Skin of body (tissue), 2 donors: Measurements from ENCODE around the gene SLC6A19. TPM values are rescaled to one million over a fixed set of nuclear protein-coding genes. Genes with fewer than 3 reads are reported as not detected.
"Not testable (repeated sequence)": the region's sequence is repeated elsewhere in the genome, so short reads cannot be mapped to it uniquely, and the experiment has no call there.

Experiments
- DNase-seq: peaks from one replicate; lab custom pipeline; 2025; lab: John Stamatoyannopoulos, UW
- total RNA-seq: library from RNA; depleted of rRNA; stranded (reverse); fragments of >200 nt; gene quantifications from one replicate; pipeline ENCODE4 v1.2.3, GENCODE V29; 2014

The SLC6A19 gene
- total RNA-seq, 1 donor from 2014 or later, result not detected

DNA sequence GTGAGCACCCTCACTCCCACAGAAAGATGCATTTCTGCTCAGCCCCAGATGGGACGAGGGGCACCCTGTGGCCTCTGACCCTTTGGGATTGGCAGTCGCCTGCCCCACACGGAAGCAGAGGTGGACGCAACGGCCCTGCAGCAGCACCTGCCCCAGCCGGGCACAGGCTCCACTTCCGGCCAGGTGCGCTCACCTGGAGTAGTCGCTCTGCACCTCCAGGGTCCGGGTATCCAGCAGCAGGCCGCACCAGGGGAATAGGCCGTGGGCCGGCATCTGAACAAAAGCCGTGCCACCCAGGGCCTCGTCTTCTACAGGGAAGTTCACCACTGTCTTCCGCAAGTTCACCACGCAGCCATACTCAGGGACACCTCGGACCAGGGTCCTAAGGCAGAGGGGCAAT is 62.8 kb downstream of the SLC6A19 start:
- DNase-seq, result no peak

DNA sequence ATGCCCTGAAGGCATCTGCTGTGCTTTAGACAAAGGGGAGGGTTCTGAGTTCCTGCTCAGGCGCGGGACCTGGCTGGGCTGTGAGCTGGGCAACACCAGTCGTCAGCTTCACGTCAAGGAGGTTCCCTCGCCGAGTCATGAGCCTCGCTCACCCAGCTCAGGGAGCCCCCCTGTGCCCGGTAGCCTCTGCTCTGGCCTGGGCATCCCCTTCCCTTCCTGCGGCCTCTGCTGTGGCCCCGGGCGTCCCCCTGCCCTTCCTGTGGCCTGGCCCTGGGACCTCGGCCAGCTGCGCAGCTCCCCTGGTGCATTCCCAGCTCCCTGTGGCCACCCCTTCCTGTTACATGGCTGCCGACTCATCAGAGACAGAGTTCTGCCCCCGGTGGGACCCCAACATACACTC is 63.6 kb downstream of the SLC6A19 start:
- no peak for DNase-seq

DNA sequence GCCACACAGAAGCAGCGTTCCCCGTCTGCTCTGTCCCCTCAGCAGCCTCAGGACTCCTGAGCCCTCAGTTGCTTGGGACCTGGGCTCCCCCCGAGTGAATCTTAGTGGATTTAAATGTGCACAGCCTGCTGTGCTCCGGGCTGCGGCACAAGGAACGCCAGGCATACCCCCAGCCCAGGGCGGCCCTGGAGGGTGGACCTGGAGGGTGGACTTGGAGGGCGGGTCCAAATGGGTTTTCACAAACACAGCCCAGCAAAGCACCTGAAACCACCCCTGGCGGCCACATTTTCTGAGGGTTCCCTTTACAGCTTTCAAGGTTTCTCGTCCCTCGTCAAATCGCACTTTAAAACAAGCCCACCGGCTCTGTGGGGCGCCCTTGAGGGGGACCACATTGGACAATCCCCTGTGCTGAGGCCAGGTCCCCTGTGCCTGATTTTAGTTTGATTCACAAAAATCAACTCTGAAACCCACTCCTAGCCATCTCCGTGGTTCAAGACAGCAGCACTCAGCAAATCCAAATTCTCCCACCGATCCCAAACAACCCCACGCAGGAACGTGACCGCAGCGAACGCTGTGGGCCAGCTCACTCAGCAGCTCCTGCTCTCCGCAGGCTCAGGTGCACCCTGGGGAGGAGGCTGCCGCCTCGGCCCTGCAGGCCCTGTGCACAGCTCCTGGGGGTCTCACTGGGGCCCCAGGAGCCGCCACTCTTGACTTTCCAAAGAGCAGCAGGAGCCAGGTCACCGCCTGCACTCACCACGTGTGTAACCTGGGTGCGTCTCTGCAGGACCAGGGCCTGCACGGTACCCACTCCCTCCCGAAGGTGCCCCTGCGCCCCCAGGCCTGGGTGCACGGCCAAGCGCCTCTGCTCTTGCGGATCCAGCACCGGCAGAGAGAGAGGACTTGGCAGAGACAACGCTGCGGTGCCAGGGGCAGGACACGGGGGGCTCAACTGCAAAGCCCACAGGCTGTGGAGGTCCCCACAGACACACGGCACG is 64.4 kb downstream of the SLC6A19 start:
- DNase-seq, result no peak

- no peak for DNase-seq
These were observed 65.4 kb downstream of the SLC6A19 start for GRCh38 chr5:1266791-1267190.

- not testable (repeated sequence) for DNase-seq
These were observed 66.1 kb downstream of the SLC6A19 start for GRCh38 chr5:1267464-1267863.

GRCh38 chr5:1268056-1268455 is 66.7 kb downstream of the SLC6A19 start:
- no peak for DNase-seq

DNA sequence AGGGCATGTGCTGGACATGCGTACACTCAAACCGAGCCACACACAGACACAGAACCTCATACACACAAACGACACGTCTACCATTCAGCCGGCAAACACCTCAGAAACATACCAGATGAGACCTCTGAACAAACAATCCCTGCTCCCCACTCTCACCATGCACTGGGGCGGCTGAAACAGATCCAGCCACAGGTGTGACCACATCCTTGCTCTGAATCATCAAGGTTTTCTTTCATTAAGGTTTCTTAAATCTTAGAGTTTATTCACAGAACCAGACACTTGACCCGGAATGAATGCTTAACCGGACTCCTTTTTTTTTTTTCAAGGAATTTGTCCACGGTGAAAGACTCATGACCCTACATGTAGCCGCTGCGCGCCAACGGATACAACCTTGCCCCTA is 67.3 kb downstream of the SLC6A19 start:
- DNase-seq, result no peak

DNA sequence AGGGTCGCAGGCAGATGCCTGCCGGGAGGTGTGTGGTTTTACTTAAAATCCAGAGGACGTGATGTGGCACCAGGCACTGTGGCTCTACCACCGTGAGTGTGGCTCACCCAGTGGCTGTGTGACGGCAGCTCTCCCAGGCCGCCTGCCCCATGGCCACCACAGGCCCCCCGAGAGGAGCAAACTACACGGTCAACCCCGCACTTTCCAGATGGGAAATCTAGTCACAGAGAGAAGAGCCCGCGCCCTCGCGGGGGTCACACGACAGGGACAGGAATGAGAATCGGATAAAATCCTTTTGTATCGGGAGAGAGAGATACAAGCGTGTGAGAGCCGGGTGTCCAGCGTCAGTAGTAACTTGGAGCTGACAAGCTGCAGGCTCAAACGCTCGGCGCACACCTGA is 69.0 kb downstream of the SLC6A19 start:
- no peak for DNase-seq

DNA sequence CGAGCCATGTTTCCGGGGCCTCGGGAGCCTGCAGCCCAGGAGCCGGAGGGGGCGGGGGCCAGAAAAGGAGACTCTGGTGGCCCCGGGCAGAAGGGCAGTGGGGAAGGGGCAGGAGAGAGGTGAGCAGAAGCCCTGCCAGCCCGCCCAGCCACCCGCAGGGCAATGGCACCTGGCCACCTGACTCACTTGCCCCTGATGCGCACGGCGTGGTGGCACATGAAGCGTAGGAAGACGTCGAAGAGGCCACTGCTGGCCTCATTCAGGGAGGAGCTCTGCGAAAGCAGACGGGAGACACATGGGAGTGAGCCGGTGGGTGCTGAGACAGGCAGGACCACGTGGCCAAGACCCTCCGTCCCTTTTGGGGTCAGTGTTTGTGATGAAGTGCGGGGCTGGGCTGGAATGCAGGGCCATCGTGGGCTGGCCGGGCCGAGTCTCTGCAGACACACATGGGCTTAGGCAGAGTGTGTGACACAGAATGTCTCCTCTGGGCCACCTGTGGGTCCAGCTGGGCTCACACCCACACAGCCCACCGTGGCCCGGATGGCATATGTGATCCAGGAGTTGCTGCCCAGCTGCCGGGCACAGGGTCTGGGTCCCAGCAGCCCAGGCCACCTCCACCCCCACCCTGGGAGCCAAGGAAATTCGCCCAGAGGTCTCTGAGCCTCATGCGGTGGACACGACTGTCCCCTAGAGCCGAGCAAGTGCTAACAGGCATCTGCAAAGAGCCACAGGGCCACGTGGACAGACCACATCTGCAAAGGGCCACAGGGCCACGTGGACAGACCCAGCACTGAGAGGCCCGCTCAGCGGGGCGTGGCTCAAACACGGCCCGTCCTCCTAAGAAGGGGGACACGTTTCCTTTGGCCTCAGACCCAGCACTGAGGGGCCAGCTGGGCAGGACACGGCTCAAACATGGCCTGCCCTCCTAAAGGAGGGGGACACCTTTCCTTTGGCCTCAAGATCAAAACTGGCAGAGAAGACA is 69.8 kb downstream of the SLC6A19 start:
- DNase-seq, result no peak

DNA sequence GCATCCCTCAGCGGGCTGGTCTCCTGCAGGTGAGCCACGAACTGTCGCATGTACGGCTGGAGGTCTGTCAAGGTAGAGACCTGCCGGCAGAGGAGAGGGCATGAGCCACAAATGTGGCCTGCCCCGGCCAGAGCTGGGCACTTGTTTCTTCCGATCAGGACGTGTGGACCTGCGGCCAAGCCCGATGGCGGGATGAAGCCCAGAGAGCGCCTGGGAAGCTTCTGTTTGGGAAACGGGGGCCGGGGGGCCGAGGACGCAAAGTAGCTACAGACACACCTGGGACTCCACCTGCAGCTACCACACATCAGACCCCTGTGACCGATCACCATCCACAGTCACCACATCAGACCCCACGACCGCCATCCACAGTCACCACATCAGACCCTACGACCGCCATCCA is 70.8 kb downstream of the SLC6A19 start:
- DNase-seq, result no peak

DNA sequence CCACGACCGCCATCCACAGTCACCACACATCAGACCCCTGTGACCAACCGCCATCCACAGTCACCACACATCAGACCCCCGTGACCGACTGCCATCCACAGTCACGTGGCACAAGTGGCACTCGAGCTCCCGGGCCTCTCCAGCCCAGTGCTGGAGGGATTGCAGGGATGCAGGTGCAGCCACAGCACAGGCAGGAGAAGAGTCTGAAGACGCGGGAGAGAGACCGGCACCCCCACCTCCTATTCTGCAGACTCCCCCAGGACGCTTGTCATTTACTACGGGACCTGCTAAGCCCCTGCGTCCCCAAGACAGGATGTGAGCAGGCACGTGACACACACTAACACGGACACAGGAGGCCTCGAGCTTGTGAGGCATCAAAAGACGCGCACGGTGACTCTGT is 72.3 kb downstream of the SLC6A19 start:
- DNase-seq, result no peak

GRCh38 chr5:1274471-1274870 is 73.1 kb downstream of the SLC6A19 start:
- no peak for DNase-seq

Other genes starting within 250 kb of the SLC6A19 start
- 12.7 TPM for gene NKD2, start 192.8 kb upstream of the SLC6A19 start, total RNA-seq
- gene SLC12A7, start 89.5 kb upstream of the SLC6A19 start, total RNA-seq, result 13.7 TPM
- not detected for gene SLC6A18, start 23.8 kb downstream of the SLC6A19 start, total RNA-seq
- not detected for gene TERT, start 93.5 kb downstream of the SLC6A19 start, total RNA-seq
- 78.6 TPM for gene CLPTM1L, start 143.5 kb downstream of the SLC6A19 start, total RNA-seq
- not detected for gene SLC6A3, start 243.8 kb downstream of the SLC6A19 start, total RNA-seq